ENCODE measurements around the gene MZT1.

The MZT1 gene

GRCh38 chr13:72678312-72678711 is 49.1 kb downstream of the MZT1 start:
- DNase-seq, result no peak

GRCh38 chr13:72677431-72677830 is 50.0 kb downstream of the MZT1 start:
- no peak for DNase-seq

- DNase-seq, result no peak
Observed at GRCh38 chr13:72666391-72666790, 61.0 kb downstream of the MZT1 start.

GRCh38 chr13:72662548-72662947 is 64.9 kb downstream of the MZT1 start:
- no peak for DNase-seq
